Measurements from ENCODE around the gene IBA57.

Gene IBA57

GRCh38 chr1:228157729-228158126 lies 7.9 kb upstream of the IBA57 start:
- no peak for DNase-seq

GRCh38 chr1:228158151-228159007 lies 7.2 kb upstream of the IBA57 start:
- no peak for DNase-seq

- DNase-seq, result no peak
Observed at GRCh38 chr1:228159008-228159665, 6.5 kb upstream of the IBA57 start.

- no peak for DNase-seq
Observed at GRCh38 chr1:228160201-228160761, 5.3 kb upstream of the IBA57 start.

- no peak for DNase-seq
Observed at GRCh38 chr1:228161362-228161761, 4.2 kb upstream of the IBA57 start.

- no peak for DNase-seq
Observed at GRCh38 chr1:228161866-228162265, 3.7 kb upstream of the IBA57 start.

- DNase-seq, result no peak
Observed at GRCh38 chr1:228162286-228163006, 3.2 kb upstream of the IBA57 start.

GRCh38 chr1:228163007-228163753 lies 2.4 kb upstream of the IBA57 start:
- DNase-seq, result no peak

GRCh38 chr1:228163776-228164519 lies 1.7 kb upstream of the IBA57 start:
- no peak for DNase-seq

GRCh38 chr1:228164561-228165371 lies 838 bp upstream of the IBA57 start:
- no peak for DNase-seq

GRCh38 chr1:228166170-228166936 lies 749 bp downstream of the IBA57 start:
- DNase-seq, result peak; percentile 6

GRCh38 chr1:228168563-228169270 lies 3.1 kb downstream of the IBA57 start:
- no peak for DNase-seq

GRCh38 chr1:228169345-228169744 lies 3.7 kb downstream of the IBA57 start:
- no peak for DNase-seq

- DNase-seq, result no peak
Observed at GRCh38 chr1:228170666-228171065, 5.1 kb downstream of the IBA57 start.

- DNase-seq, result no peak
Observed at GRCh38 chr1:228171221-228171891, 5.8 kb downstream of the IBA57 start.

- no peak for DNase-seq
Observed at GRCh38 chr1:228172591-228173527, 7.3 kb downstream of the IBA57 start.

Data from NCI-H1105 (cell line).